Measurements from ENCODE around the gene PPP2R5C. TPM values are rescaled to one million over a fixed set of nuclear protein-coding genes. Genes with fewer than 3 reads are reported as not detected.

Gene PPP2R5C
- total RNA-seq, 2 donors from 2014 or later = 282 to 355 TPM

DNA sequence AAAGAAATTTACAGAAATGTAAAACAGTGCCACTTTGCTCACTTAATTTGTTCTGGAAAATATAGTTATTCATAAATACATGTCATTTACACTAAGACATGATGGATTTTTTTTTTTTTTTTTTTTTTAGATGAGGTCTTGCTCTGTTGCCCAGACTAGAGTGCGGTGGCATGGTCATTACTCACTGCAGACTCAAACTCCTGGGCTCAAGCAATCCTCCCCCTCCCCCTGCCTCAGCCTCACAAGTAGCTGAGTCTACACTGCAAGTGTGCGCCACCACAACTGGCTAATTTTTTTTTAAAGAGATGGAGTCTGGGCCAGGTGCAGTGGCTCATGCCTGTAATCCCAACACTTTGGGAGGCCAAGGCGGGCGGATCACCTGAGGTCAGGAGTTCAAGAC is 101.2 kb downstream of the PPP2R5C start:
- Mint-ChIP-seq H3K27ac (no peak overlapping the region), H3K9me3 (no peaks in the 10 kb centered on the region), H3K36me3 (peaks cover 4 to 29% of the 10 kb centered on the region in 2 donors)
- no peak for DNase-seq (ENCODE audit: low spot score in 2 of 2)
- ATAC-seq = peak in 1 of 2 donors; percentile 39

DNA sequence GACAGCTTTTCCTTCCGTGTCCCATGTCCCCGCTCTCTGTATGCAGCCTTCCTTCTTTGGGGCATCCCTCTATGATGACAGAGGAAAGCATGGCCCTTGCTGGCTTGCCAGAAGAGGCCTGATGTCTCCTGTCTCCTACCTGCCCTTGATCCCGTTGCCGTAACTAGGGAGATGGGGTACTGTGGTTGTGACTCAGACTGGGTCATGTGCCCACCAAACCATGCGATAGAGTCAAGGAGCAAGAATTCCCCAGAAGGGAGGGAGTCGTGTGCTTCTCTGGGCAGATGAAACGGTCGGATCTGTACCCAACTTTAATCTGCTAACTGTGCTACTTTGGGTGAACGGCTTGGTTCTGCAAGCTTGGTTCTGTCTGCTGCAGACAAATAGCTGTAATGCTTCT is 103.8 kb downstream of the PPP2R5C start:
- no peak for ATAC-seq
- Mint-ChIP-seq H3K27ac (peak overlapping the region; percentile 43 to 89), H3K9me3 (no peaks in the 10 kb centered on the region), H3K36me3 (peaks cover 4 to 16% of the 10 kb centered on the region in 2 donors)
- DNase-seq (ENCODE audit: low spot score in 2 of 2) = no peak

DNA sequence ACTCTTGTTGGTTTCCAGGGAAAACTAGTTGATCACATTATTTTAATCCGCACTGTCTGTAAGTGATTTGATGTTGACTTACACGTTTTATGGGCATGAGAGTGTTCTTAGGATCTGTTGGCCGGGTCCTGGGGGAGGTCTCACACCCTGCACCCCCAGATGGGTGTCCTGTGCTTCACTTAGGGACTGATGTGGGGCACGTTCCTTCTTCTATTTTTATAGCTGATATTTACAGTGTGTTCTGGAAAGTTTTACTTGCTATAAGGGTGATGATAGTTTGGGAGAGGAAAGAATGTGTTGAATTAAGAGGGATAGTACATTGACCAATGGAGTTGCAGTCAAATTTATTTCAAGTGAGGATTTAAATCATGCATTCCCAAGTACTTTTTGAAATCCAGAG is 106.3 kb downstream of the PPP2R5C start:
- Mint-ChIP-seq H3K9me3 (no peaks in the 10 kb centered on the region), H3K36me3 (peaks cover 4 to 17% of the 10 kb centered on the region in 2 donors), H3K27ac (peak overlapping the region in 1 of 2 donors; percentile 81)
- ATAC-seq (no peak), DNase-seq (ENCODE audit: low spot score in 2 of 2) (no peak)

DNA sequence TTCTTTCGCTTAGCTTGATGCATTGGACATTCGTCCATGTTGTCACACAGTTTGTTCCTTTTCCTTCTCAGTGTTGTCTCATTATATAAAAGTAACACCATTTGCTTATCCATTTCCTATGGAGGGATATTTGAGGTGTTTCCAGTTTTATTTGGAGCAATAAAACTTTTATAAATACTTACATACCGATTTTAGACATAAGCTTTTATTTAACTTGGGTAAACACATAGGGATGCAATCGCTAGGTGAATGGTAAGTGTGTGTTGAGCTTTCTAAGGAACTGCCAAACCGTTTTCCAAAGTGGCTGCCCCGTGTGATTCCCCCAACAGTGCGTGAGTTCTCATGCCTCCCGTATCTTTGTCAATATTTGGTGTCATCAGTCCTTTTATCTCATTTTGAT is 107.7 kb downstream of the PPP2R5C start:
- no peak for DNase-seq (ENCODE audit: low spot score in 2 of 2)
- no peak for ATAC-seq
- Mint-ChIP-seq H3K36me3 (peaks cover 2 to 17% of the 10 kb centered on the region in 2 donors), H3K9me3 (no peaks in the 10 kb centered on the region), H3K27ac (no peak overlapping the region)

DNA sequence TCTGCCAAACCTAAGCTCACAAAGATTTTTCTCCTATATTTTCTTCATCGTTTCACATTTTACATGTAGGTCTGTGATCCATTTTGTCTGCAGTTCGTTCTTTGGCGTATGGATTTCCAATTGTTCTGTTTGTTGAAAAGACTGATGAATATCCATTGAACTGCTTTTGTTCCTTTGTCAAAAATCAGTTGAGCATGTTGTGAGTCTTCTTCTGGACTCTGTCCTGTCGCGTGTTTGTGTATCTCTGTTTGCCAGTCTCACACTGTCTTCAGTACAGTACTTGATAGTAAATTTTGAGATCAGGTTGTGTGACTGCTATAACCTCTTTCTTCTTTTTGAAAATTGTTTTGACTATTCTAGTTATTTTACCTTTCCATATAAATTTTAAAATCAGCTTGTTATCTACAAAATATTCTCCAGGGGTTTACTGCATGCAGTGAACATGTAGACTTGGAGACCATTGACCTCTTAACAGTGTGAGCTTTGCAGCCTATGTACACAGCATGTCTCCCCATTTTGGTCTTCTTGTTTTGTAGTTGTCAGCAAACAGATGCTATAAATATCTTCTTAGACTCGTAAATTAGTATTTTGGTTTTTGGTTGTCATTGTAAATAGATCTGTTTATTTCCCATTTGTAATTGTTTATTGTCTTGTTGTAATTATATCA is 108.9 kb downstream of the PPP2R5C start:
- DNase-seq (ENCODE audit: low spot score in 2 of 2) (no peak), ATAC-seq (no peak)
- Mint-ChIP-seq H3K27ac (peak overlapping the region in 1 of 2 donors; percentile 45), H3K9me3 (no peaks in the 10 kb centered on the region), H3K36me3 (peaks cover 0 to 6% of the 10 kb centered on the region in 2 donors)

DNA sequence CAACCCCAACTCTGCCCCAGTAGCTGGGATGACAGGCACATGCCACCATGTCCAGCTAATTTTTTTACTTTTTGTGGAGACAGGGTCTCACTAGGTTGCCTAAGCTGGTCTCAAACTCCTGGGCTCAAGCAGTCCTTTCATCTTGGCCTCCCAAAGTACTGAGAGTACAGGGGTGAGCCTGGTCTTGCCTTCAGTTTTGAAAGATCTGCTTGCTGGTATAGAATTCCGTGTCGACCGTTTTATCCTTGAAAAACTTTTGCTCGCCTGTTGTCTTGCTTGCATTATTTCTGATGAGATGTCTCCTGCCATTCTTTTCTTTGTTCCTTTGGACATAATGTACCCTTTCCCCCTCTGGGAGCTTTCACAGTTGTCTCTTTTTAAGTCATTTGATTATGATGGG is 110.8 kb downstream of the PPP2R5C start:
- ATAC-seq (no peak), DNase-seq (ENCODE audit: low spot score in 2 of 2) (no peak)
- Mint-ChIP-seq H3K36me3 (peaks cover 0 to 6% of the 10 kb centered on the region in 2 donors), H3K9me3 (no peaks in the 10 kb centered on the region), H3K27ac (no peak overlapping the region)

DNA sequence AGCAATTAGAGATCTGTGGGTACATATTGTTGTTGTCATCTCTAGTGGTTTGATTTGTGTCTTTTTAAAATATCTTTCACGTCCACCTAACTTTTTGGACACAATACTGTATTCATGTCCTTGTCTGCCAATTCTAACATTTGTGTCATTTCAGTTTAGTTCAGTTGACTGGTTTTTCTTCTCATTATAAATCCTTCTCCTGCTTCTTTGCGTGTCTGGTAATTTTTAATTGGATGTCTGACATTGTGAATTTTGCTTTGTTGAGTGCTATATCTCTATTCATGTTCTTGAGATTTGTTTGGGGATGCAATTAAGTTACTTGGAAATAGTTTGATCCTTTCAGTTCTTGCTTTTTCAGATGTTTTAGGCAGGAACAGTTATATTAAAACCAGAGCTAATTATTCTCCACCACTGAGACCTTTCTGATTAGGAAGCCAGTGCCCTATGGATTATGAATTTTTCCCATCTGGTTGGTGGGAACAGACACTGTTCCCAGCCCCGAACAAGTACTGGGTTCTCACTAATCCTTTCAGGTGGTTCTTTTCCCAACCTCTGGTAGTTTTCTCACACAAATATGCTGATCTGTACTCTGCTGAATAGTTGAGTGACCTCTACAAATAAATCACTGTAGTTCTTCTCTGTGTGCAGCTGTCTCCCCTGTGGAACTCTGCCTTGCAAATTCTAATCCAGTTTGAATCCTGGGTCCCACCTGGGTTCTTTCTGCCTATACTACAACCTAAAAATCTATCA is 111.7 kb downstream of the PPP2R5C start:
- no peak for ATAC-seq
- Mint-ChIP-seq H3K36me3 (peaks cover 0 to 13% of the 10 kb centered on the region in 2 donors), H3K9me3 (no peaks in the 10 kb centered on the region), H3K27ac (peak overlapping the region in 1 of 2 donors; percentile 24)
- no peak for DNase-seq (ENCODE audit: low spot score in 2 of 2)

DNA sequence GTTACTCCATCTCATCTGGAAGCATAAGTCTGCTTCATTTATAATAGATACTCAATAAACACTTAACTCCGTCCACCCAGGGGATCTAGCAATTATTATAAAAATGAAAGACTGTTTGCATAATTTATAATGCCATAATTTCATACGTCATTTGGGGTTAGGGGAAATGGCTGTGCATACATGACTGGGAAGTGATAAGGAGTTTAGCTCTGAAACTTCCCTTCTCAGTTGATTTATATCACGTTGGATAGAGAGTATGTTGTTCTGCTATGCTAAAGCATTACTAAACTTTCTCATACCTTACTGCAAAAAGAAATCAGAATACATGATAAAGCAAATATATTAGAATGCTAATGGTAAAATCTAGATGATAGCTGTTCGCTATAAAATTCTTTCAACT is 112.5 kb downstream of the PPP2R5C start:
- ATAC-seq (no peak), DNase-seq (ENCODE audit: low spot score in 2 of 2) (no peak)
- H3K36me3 Mint-ChIP-seq = peaks cover 0 to 14% of the 10 kb centered on the region in 2 donors
- H3K27ac Mint-ChIP-seq = peak overlapping the region in 1 of 2 donors; percentile 24
- no peaks in the 10 kb centered on the region for H3K9me3 Mint-ChIP-seq

DNA sequence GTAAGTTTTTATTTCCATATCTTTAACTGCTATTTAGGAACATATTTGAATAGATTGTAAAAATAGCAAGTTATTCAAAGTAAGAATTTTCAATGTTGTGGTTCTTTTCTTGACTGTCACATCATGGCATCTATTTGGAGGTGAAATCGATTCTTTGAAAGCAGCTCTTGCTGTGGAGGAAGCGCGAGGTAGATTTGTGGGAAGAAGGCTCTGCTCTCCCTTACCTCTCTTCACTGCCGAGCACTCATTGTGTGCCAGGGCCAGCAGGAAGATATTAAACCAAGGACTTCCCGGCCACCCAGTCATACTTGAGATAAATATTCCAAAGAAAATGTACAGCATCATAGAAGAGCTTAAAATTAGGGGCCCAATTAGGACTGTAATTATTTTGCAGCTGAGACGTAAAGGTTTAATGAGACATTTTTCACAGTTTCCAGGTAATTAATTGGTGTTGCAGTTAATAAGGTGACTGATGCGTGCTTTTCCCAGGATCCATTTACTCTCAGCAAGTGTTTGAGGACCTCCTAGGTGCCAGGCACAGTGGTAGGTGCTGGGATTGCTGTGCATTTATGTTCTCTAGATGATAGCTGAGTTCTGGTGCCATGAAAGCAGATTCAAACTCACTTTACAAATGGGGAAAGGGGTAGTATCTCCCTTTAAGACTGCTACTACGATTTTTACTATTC is 113.7 kb downstream of the PPP2R5C start:
- H3K27ac Mint-ChIP-seq = peak overlapping the region; percentile 88 to 94
- H3K36me3 Mint-ChIP-seq = peaks cover 0 to 22% of the 10 kb centered on the region in 2 donors

DNA sequence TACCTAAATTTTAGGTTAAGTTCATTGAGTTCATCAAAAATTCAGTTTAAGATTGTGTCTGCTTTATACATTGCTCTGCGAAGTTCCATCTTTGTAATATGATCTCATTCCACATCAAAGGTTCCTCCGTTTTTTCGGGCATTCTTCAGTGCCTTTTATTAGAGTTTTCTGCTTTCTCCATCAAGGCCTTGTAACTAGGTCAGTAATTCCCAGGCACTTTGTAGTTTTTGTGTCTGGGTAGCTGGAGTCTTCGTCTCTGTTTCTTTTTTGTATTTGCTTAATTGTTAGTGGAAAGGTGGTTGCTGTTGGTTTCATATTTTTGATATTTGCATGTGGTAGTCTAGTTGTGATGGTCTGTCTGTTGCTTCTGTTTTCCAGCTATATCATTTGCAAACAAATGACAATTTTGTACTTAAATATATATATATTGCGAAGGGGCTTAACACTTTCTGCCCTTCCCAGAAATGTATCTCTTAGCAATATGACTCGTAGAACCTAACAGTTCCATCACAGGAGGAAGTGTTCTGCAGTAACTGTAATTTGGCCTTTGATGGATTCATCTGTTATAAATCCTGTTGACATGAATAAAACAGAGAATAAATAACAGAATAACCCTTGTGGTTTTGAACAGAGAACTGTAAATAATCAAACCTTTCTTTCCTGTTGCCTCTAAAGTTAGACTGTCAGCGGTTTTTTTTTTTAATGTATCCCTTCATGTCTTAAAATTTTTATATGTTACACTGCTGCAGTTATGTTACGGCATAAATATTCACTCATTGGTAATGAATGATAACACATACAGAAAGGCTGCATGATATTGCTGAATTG is 114.4 kb downstream of the PPP2R5C start:
- H3K27ac Mint-ChIP-seq = peak overlapping the region; percentile 88 to 94
- peaks cover 0 to 22% of the 10 kb centered on the region in 2 donors for H3K36me3 Mint-ChIP-seq
- DNase-seq (ENCODE audit: low spot score in 2 of 2) = no peak
- ATAC-seq = no peak
- no peaks in the 10 kb centered on the region for H3K9me3 Mint-ChIP-seq

More for the DNA sequence above, 113.7 kb downstream of the PPP2R5C start:
- no peaks in the 10 kb centered on the region for H3K9me3 Mint-ChIP-seq
- ATAC-seq = no peak
- DNase-seq (ENCODE audit: low spot score in 2 of 2) = no peak

DNA sequence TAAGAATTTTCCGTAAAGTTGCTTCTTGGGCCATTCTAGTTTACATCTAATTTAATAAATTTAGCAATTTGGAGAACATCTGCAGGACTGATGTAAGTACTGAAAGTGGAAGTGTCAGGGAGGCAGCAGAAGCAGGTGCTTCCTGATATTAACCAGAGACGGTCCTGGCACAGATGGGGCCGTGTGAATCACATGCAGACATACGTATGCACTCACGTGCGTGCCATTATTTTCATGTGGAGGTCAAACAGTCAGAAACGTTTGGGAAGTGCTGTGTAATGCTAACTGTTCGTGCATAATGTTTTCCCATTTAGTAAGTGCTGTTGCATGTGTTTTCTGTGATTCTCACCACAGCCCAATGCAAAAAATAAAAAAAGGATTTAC is 115.0 kb downstream of the PPP2R5C start:
- peak overlapping the region; percentile 88 to 94 for H3K27ac Mint-ChIP-seq

DNA sequence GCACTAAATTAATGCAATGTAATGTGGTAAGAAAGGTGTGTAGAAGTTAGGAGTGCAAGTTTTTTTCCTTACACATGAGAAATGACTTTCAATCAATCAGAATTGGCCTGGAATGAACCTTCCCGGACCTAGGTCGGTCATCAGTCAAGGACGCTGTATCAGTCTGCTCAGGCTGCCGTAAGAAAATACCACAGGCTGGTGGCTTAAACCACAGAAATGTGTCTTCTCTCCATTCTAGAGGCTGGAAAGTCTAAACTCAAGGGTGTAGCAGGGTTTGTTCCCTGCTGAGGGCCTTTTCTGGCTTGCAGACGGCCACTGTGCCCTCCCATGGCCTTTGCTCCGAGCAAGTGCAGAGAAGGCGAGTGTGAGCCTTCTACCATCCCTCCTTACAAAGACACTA is 116.3 kb downstream of the PPP2R5C start:
- ATAC-seq = no peak

More for the DNA sequence above, 115.0 kb downstream of the PPP2R5C start:
- Mint-ChIP-seq H3K9me3 (no peaks in the 10 kb centered on the region), H3K36me3 (peaks cover 0 to 23% of the 10 kb centered on the region in 2 donors)
- peak; percentile 48 to 64 for ATAC-seq
- peak; percentile 62 to 65 for DNase-seq (ENCODE audit: low spot score in 2 of 2)

DNA sequence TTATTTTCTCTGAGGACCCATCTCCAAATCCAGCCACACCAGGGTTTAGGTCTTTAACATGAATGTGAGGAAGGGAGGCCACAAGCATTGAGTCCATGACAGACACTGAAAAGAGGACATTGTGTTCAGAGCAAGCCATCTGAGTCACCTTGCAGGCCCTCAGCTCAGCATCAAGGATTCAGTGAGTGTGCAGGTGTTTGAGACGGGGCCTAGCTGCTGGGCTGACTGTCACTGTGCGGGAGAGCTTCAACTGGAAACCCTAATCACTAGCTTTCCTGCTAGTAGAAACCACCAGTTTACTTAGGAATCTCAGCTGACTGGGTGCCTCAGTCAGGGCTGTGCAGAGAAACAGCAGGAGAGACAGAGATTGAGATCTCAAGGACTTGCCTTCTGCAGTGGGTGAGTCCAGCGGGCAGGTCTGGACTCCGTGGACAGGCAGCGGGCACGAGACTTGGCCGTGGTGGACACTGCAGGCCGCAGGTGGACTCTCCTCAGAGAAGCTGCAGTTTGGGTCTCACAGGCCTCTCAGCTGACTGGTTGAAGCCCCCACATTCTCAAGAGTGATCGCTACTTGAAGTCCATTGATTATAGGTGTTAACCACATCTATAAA is 116.8 kb downstream of the PPP2R5C start:
- DNase-seq (ENCODE audit: low spot score in 2 of 2) (peak in 1 of 2 donors; percentile 28), ATAC-seq (peak; percentile 41 to 54)
- no peaks in the 10 kb centered on the region for H3K9me3 Mint-ChIP-seq
- peak overlapping the region; percentile 94 to 96 for H3K27ac Mint-ChIP-seq
- H3K36me3 Mint-ChIP-seq = peaks cover 0 to 35% of the 10 kb centered on the region in 2 donors

More for the DNA sequence above, 116.3 kb downstream of the PPP2R5C start:
- H3K27ac Mint-ChIP-seq = peak overlapping the region; percentile 94 to 96
- H3K36me3 Mint-ChIP-seq = peaks cover 0 to 32% of the 10 kb centered on the region in 2 donors
- H3K9me3 Mint-ChIP-seq = no peaks in the 10 kb centered on the region
- no peak for DNase-seq (ENCODE audit: low spot score in 2 of 2)

DNA sequence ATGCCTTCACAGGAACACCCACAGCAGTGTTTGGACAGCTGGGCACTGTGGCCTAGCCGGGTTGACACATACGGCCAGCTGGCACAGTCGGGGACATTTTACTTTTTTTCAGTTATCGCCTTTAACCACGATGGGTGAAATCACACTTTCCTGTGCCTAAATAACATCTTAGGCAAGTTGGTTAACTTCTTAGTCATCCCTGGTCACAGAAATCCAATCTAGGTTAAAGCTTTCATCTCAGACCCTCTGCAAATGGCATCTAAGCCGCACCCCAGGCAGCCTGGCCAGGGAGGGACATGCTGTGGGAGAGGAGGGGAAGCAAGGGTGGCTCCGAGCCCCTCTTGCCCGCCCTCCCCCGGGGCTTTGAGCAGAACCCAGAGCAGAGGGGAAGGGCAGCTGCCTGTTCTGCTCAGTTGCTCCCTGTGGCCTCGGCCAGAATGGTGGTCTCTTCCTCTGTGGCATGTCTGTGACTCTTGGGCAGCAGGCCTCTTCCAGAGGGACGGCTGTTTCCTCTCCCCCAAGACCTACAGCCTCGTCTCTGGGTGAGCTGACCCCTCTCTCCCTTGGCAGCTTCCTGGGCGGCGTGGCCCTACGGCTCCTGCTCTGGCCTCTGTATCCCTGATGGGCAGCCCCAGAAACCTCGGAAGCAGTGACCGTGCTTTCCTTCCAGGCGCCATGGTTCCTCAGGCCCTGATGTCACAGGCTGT is 117.5 kb downstream of the PPP2R5C start:
- H3K27ac Mint-ChIP-seq = peak overlapping the region; percentile 94 to 96
- H3K9me3 Mint-ChIP-seq = no peaks in the 10 kb centered on the region
- peaks cover 4 to 42% of the 10 kb centered on the region in 2 donors for H3K36me3 Mint-ChIP-seq

More for the DNA sequence above, 117.5 kb downstream of the PPP2R5C start:
- ATAC-seq (peak; percentile 68 to 73), DNase-seq (ENCODE audit: low spot score in 2 of 2) (peak; percentile 60 to 72)

Measured in activated naive CD4-positive, alpha-beta T cell treated with anti-CD3 and anti-CD28 coated beads, Interleukin-2, amount 50 U/mL, for 72 hours (primary cell).